Left kidney (tissue), 2 donors: ENCODE measurements around the gene CCDC70. TPM values are rescaled to one million over a fixed set of nuclear protein-coding genes. Genes with fewer than 3 reads are reported as not detected.
A peak's percentile ranks its signal among the peaks of the same experiment; 100 is the strongest.

Experiments
- DNase-seq: peaks from one replicate; pipeline ENCODE4 v3.0.0-alpha.2; 2013
- polyA plus RNA-seq: library from polyadenylated mRNA; unstranded; fragments of 120-200 nt; gene quantifications from one replicate; pipeline ENCODE4 v1.2.1, GENCODE V29; 2013; ENCODE audit not compliant: insufficient read length

CCDC70 gene
- polyA plus RNA-seq, 1 donor = not detected

DNA sequence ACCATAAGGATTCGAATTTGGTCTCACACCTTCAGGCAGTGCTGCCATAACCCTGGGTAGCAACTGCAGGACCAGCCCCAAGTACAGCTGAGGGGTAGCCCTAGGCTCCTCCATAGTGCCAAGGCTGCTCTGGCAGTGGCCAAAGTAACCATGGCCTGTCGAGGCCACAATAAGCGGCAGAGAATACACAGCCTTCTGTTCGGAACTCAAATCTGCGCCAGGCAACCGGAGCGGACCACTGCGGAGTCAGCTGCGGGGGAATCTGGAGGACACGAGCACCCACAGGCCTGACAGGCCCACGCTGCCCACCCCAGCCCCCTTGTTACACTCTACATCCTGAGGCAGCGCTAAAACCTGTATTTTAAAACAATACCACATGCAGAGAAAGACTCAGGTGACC is 48.7 kb downstream of the CCDC70 start:
- no peak for DNase-seq

DNA sequence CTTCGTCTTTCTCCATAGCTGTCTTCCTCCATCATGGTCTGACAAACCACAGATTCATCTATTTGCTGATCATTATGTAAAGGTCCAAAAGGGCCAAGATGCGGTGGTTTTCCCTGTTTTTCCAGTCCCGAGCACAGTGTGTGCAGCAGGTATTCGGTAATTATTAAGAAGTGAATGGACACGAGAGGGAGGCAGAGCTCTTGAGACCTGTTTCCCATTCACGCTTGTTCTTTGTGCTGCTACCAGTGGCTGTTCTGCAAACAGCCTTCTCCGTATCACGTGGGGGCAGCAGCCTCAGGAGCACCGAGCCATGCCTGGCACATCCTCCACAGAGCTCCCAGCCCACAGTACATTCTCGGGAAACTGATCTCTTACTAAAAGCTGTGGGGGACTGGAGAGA is 50.3 kb downstream of the CCDC70 start:
- DNase-seq = peak; percentile 61

GRCh38 chr13:51912511-51913225 is 50.9 kb downstream of the CCDC70 start:
- DNase-seq = no peak

DNA sequence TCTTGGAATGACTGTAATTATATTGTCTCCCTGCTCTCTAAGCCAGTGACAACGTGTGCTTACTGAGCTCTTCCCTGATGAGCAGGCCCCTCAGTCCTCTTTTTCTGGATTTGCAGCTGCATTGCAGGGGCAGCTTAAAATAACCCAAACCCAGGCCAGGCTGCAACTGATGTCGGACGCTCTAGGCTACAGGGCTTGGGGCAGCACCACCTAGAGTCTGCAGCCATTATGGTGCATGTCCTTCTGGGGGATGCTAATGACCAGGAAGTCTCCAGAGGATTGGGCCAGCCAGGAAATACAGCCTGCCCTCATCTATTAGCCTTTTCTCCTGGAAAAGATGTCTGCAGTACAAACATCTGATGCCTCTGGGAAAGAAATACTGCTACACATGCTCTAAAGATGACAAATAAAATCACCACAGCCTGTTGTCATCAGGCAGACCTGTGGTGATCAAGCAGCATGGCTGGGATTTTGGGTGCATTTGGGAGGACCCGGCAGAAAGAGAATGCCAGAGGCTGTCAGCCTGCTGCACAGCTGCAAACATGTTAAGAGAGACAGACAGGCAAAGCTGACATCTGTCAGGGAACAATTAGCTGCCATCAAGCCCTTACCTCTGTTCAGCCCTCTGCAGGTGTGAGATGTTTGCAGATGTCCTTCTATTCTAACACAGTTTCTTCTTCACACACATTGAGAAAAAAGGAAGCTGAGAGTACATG is 51.8 kb downstream of the CCDC70 start:
- DNase-seq = no peak

GRCh38 chr13:51914137-51914493 is 52.3 kb downstream of the CCDC70 start:
- DNase-seq = no peak

Other genes starting within 250 kb of the CCDC70 start
- gene DHRS12, start 57.8 kb upstream of the CCDC70 start, polyA plus RNA-seq = 23.6 TPM
- gene TMEM272, start 16.8 kb upstream of the CCDC70 start, polyA plus RNA-seq = 0.42 TPM
- 23.9 TPM for gene ATP7B, start 149.5 kb downstream of the CCDC70 start, polyA plus RNA-seq
- 36.0 TPM for gene ALG11, start 150.4 kb downstream of the CCDC70 start, polyA plus RNA-seq
- gene UTP14C, start 162.7 kb downstream of the CCDC70 start, polyA plus RNA-seq = 40.7 TPM